Heart left ventricle (tissue), 16 donors: ENCODE data around the gene SFXN2. TPM values are rescaled to one million over a fixed set of nuclear protein-coding genes. Genes with fewer than 3 reads are reported as not detected.

Experiments used
- ATAC-seq, 4 donors: fragments of 200-7000 bp; cut with Tn5 transposase; one replicate each; pipeline ENCODE4 v1.9.1; 2020 to 2022; ENCODE audit warnings: moderate library complexity in 4 of 4, mild to moderate bottlenecking in 3 of 4, moderate number of reproducible peaks in 1 of 4
- DNase-seq, 5 donors: peaks; one replicate each; pipeline ENCODE4 v3.0.0-alpha.2; 2020
- H3K27ac ChIP-seq, 12 donors: fragments of 200-600 bp; sonication (generic) in 4 of 12; one replicate each; pipeline versions ENCODE4 v1.5.0 to v1.8.0; 2016 to 2022; ENCODE audit warnings: mild to moderate bottlenecking in 2 of 12
- H3K27me3 ChIP-seq, 9 donors: fragments of 200-600 bp; sonication (generic) in 2 of 9; one replicate each; pipeline versions ENCODE4 v1.5.1 to v1.8.0; 2016 to 2022; ENCODE audit warnings: mild to moderate bottlenecking in 3 of 9
- H3K36me3 ChIP-seq, 9 donors: fragments of 200-600 bp; sonication (generic) in 2 of 9; one replicate each; pipeline versions ENCODE4 v1.5.0 to v1.8.0; 2018 to 2022; ENCODE audit warnings: mild to moderate bottlenecking in 2 of 9
- H3K4me1 ChIP-seq, 12 donors: fragments of 200-600 bp; sonication (generic) in 4 of 12; one replicate each; pipeline versions ENCODE4 v1.5.0 to v1.8.0; 2016 to 2022; ENCODE audit warnings: mild to moderate bottlenecking in 3 of 12
- H3K4me3 ChIP-seq, 12 donors: fragments of 200-600 bp; sonication (generic) in 4 of 12; one replicate each; pipeline versions ENCODE4 v1.5.0 to v1.8.0; 2017 to 2022; ENCODE audit warnings: mild to moderate bottlenecking in 9 of 12, moderate library complexity in 4 of 12
- H3K9me3 ChIP-seq, 12 donors: fragments of 200-600 bp; sonication (generic) in 4 of 12; one replicate each; pipeline versions ENCODE4 v1.5.0 to v1.8.0; 2016 to 2022; ENCODE audit warnings: mild to moderate bottlenecking in 1 of 12
- CTCF ChIP-seq, 12 donors: fragments of 200-600 bp; sonication (generic) in 4 of 12; IDR thresholded peaks; one replicate each; pipeline versions ENCODE4 v1.5.0 to v1.8.0; 2018 to 2022; ENCODE audit warnings: antibody characterized with exemption in 12 of 12, mild to moderate bottlenecking in 5 of 12
- POLR2A ChIP-seq, 2 donors: fragments of 450-650 bp; IDR thresholded peaks; one replicate each; pipeline ENCODE4 v1.6.1; 2017; ENCODE audit warnings: antibody characterized with exemption in 2 of 2, mild to moderate bottlenecking in 2 of 2, moderate library complexity in 2 of 2
- WGBS, 4 donors: extraction: QIAGEN DNeasy Blood & Tissue Kit in 2 of 4; methylation state at CpG; one replicate each; pipeline versions ENCODE4 v1.1.5 to v1.1.7; 2013 to 2018; 5-methylcytosine and 5-hydroxymethylcytosine counted together
- intact Hi-C, 10 donors: fragments of 100-400 bp; cut with DNase I; formaldehyde crosslinking; loops; one replicate each; pipeline versions ENCODE4 v1.11.1 to v1.14.2; 2022
- polyA plus RNA-seq, 2 donors: library from polyadenylated mRNA; stranded (reverse); fragments of 200-250 nt; gene quantifications; one replicate each; pipeline ENCODE4 v1.2.3, GENCODE V29; 2013
- total RNA-seq, 9 donors: library from RNA; depleted of rRNA in 2 of 9; stranded (reverse); fragments of >200 nt in 2 of 9; fragmentation: NEBNext Ultra II Directional in 3 of 9; extraction: Animal tissue kit (Norgen Biotek cat#: 25700) in 3 of 9; gene quantifications; one replicate each; pipeline versions ENCODE4 v1.1.0 to v1.2.4, GENCODE V29; 2016 to 2023
- donor health status: ischemic (EF 13 %, LVEDD 7.1; RV severe dilation, severe dysfunction).
- donor health status: healthy with polysubstance abuse.
- donor health status: DM: no; HTN: yes; CAD: no.
- donor health status: DM: no; HTN: no; CAD: no.
- donor health status: ischemic (EF 25% LVEDD 6.9; RV normal size, moderate dysfunction).
- donor health status: ischemic (EF 25% LVEDD 5.7; RV mildly dilated, moderate dysfunction).
- donor health status: healthy.
- donor health status: DM: yes; HTN: yes; CAD: no.
- donor health status: ischemic (EF 35%, LVEDD 5.7; RV mildly dilated, moderate dysfunction).
- donor health status: nonischemic (EF 11% LVEDD 7.7; RV severe dilation, severe dysfunction).
- donor health status: DM: yes; HTN: yes; CAD: no.
- donor health status: PGD.
- donor health status: ischemic (EF 29% LVEDD 5.4; RV normal size, mild dysfunction).
- donor health status: nonischemic (EF 23%, LVEDD 6.1; RV moderate dilation, normal function).

SFXN2 gene
- total and polyA plus RNA-seq, 11 donors = 0.50 to 7.2 (median 2.4) TPM

- TF ChIP-seq CTCF (IDR thresholded peaks at IDR 0.05) = no peak
- peak in 1 of 2 donors; percentile 54 for TF ChIP-seq POLR2A (IDR thresholded peaks at IDR 0.05)
- no peaks in the 10 kb centered on the region for H3K27me3 ChIP-seq
- intact Hi-C loops = loop anchor here in 5 of 10 donors (1.0 to 5.0 kb wide), 7 partner anchors 18 to 40 kb away; partner anchors contain the start of gene WBP1L (in 2 of the 5)
- H3K27ac ChIP-seq = peak overlapping the region; percentile 86 to 99 (median 96)
- peaks cover 11 to 100% (median 84%) of the 10 kb centered on the region in 12 donors for H3K4me1 ChIP-seq
- ATAC-seq (peak; percentile 81 to 86 (median 83)), DNase-seq (peak; percentile 78 to 94 (median 89))
- H3K9me3 ChIP-seq = no peaks in the 10 kb centered on the region
- no peaks in the 10 kb centered on the region for H3K36me3 ChIP-seq
- H3K4me3 ChIP-seq = peak overlapping the region; percentile 21 to 72 (median 60)
- 3 to 5% (median 3%) methylated on average over 9 of the region's 9 CpGs for WGBS, 4 donors
Observed at GRCh38 chr10:102776779-102777456, 62.5 kb downstream of the SFXN2 start.

GRCh38 chr10:102777711-102778453, 63.4 kb downstream of the SFXN2 start:
- no peak for ATAC-seq
- 53 to 57% (median 57%) methylated on average over 16 to 17 of the region's 17 CpGs for WGBS, 4 donors
- intact Hi-C loops = loop anchor here in 5 of 10 donors (1.0 to 5.0 kb wide), 7 partner anchors 17 to 39 kb away; partner anchors contain the start of gene WBP1L (in 2 of the 5)
- H3K36me3 ChIP-seq = no peaks in the 10 kb centered on the region
- H3K27me3 ChIP-seq = no peaks in the 10 kb centered on the region
- no peak for DNase-seq
- H3K4me3 ChIP-seq = peak overlapping the region in 11 of 12 donors; percentile 44 to 72 (median 61)
- no peaks in the 10 kb centered on the region for H3K9me3 ChIP-seq
- peak overlapping the region; percentile 86 to 99 (median 96) for H3K27ac ChIP-seq
- TF ChIP-seq CTCF (IDR thresholded peaks at IDR 0.05) (no peak), POLR2A (IDR thresholded peaks at IDR 0.05) (no peak)
- H3K4me1 ChIP-seq = peaks cover 15 to 100% (median 89%) of the 10 kb centered on the region in 12 donors

GRCh38 chr10:102778781-102779180, 64.3 kb downstream of the SFXN2 start:
- H3K27me3 ChIP-seq = no peaks in the 10 kb centered on the region
- DNase-seq = no peak
- peak overlapping the region in 9 of 12 donors; percentile 53 to 99 (median 96) for H3K27ac ChIP-seq
- H3K9me3 ChIP-seq = no peaks in the 10 kb centered on the region
- peak overlapping the region in 5 of 12 donors; percentile 7 to 71 (median 58) for H3K4me3 ChIP-seq
- ATAC-seq = no peak
- H3K36me3 ChIP-seq = no peaks in the 10 kb centered on the region
- intact Hi-C loops = loop anchor here in 3 of 10 donors (5.0 kb wide), 3 partner anchors 34 to 39 kb away; partner anchors contain the start of gene WBP1L (in 2 of the 3)
- WGBS, 4 donors = 81 to 93% (median 89%) methylated on average over 2 of the region's 2 CpGs
- no peak for TF ChIP-seq POLR2A (IDR thresholded peaks at IDR 0.05)
- peaks cover 20 to 100% (median 89%) of the 10 kb centered on the region in 12 donors for H3K4me1 ChIP-seq

- H3K9me3 ChIP-seq = no peaks in the 10 kb centered on the region
- peak overlapping the region in 4 of 12 donors; percentile 1 to 23 (median 11) for H3K4me3 ChIP-seq
- intact Hi-C loops = loop anchor here in 3 of 10 donors (5.0 to 10.0 kb wide), 4 partner anchors 32 to 135 kb away; partner anchors contain the start of genes WBP1L (in 2 of the 3) and TRIM8 (in 1 of the 3)
- no peak for ATAC-seq
- no peak for DNase-seq
- no peaks in the 10 kb centered on the region for H3K36me3 ChIP-seq
- peak overlapping the region; percentile 9 to 99 (median 96) for H3K27ac ChIP-seq
- WGBS, 4 donors = 55 to 73% (median 64%) methylated on average over 10 of the region's 10 CpGs
- H3K4me1 ChIP-seq = peaks cover 20 to 100% (median 87%) of the 10 kb centered on the region in 12 donors
- no peaks in the 10 kb centered on the region for H3K27me3 ChIP-seq
- no peak for TF ChIP-seq CTCF (IDR thresholded peaks at IDR 0.05)
- no peak for TF ChIP-seq POLR2A (IDR thresholded peaks at IDR 0.05)
Observed at GRCh38 chr10:102779680-102780526, 65.5 kb downstream of the SFXN2 start.
